Superior temporal gyrus (tissue), 1 donor: ENCODE measurements around the gene ISOC2.

Experiments used
- DNase-seq: peaks from one replicate; pipeline ENCODE4 v3.0.0-alpha.2; 2016; ENCODE audit errors: extremely low spot score

ISOC2 gene

GRCh38 chr19:55479045-55479444 lies 17.6 kb upstream of the ISOC2 start:
- DNase-seq = no peak

GRCh38 chr19:55478364-55478763 lies 16.9 kb upstream of the ISOC2 start:
- no peak for DNase-seq

GRCh38 chr19:55477905-55478304 lies 16.5 kb upstream of the ISOC2 start:
- no peak for DNase-seq

- DNase-seq = peak; percentile 97
Observed at GRCh38 chr19:55476100-55476775, 14.8 kb upstream of the ISOC2 start, which contains the start of gene ZNF628. Gene ZNF628, plus strand, starts transcription at chr19:55476617. Its CDS starts 3,294 bp downstream, at chr19:55479911.

- no peak for DNase-seq
Observed at GRCh38 chr19:55474269-55475265, 13.1 kb upstream of the ISOC2 start.

GRCh38 chr19:55473225-55474012 lies 12.0 kb upstream of the ISOC2 start:
- no peak for DNase-seq

- no peak for DNase-seq
Observed at GRCh38 chr19:55472463-55472862, 11.0 kb upstream of the ISOC2 start.

GRCh38 chr19:55471266-55471665 lies 9.8 kb upstream of the ISOC2 start:
- DNase-seq = no peak

- no peak for DNase-seq
Observed at GRCh38 chr19:55468054-55468393, 6.6 kb upstream of the ISOC2 start.

- DNase-seq = peak; percentile 44
Observed at GRCh38 chr19:55467236-55468053, 6.0 kb upstream of the ISOC2 start.

- DNase-seq = no peak
Observed at GRCh38 chr19:55466241-55466614, 4.8 kb upstream of the ISOC2 start.

GRCh38 chr19:55465460-55466240 lies 4.2 kb upstream of the ISOC2 start:
- no peak for DNase-seq

- DNase-seq = no peak
Observed at GRCh38 chr19:55464662-55465054, 3.2 kb upstream of the ISOC2 start, which contains the start of gene C19orf85. Gene C19orf85, minus strand, starts transcription at chr19:55464751. Its CDS starts 197 bp downstream, at chr19:55464554.

GRCh38 chr19:55464039-55464661 lies 2.7 kb upstream of the ISOC2 start:
- DNase-seq = no peak

- DNase-seq = no peak
Observed at GRCh38 chr19:55463583-55464031, 2.2 kb upstream of the ISOC2 start.

GRCh38 chr19:55462722-55463121 lies 1.3 kb upstream of the ISOC2 start:
- no peak for DNase-seq

- no peak for DNase-seq
Observed at GRCh38 chr19:55461974-55462626, 658 bp upstream of the ISOC2 start.

GRCh38 chr19:55460670-55461258 lies 678 bp downstream of the ISOC2 start:
- no peak for DNase-seq
